ENCODE measurements around the gene NKD2. TPM values are rescaled to one million over a fixed set of nuclear protein-coding genes. Genes with fewer than 3 reads are reported as not detected.
"Not testable (repeated sequence)": the region's sequence is repeated elsewhere in the genome, so short reads cannot be mapped to it uniquely, and the experiment has no call there.

NKD2 gene
- total RNA-seq, 1 donor from 2014 or later: 2.2 TPM

- DNase-seq (ENCODE audit: extremely low read depth, low read depth, low spot score): no peak
Observed at GRCh38 chr5:999032-999501, 9.5 kb upstream of the NKD2 start.

- no peak for DNase-seq (ENCODE audit: extremely low read depth, low read depth, low spot score)
Observed at GRCh38 chr5:999724-1000123, 8.9 kb upstream of the NKD2 start.

GRCh38 chr5:1000329-1000728 lies 8.3 kb upstream of the NKD2 start:
- no peak for DNase-seq (ENCODE audit: extremely low read depth, low read depth, low spot score)

GRCh38 chr5:1000831-1001230 lies 7.8 kb upstream of the NKD2 start:
- DNase-seq (ENCODE audit: extremely low read depth, low read depth, low spot score): not testable (repeated sequence)

- no peak for DNase-seq (ENCODE audit: extremely low read depth, low read depth, low spot score)
Observed at GRCh38 chr5:1001406-1002270, 7.0 kb upstream of the NKD2 start.

GRCh38 chr5:1002271-1002546 lies 6.4 kb upstream of the NKD2 start:
- DNase-seq (ENCODE audit: extremely low read depth, low read depth, low spot score): no peak

GRCh38 chr5:1002836-1003235 lies 5.8 kb upstream of the NKD2 start:
- DNase-seq (ENCODE audit: extremely low read depth, low read depth, low spot score): no peak

- no peak for DNase-seq (ENCODE audit: extremely low read depth, low read depth, low spot score)
Observed at GRCh38 chr5:1003296-1003937, 5.2 kb upstream of the NKD2 start.

GRCh38 chr5:1004461-1005248 lies 3.9 kb upstream of the NKD2 start:
- DNase-seq (ENCODE audit: extremely low read depth, low read depth, low spot score): no peak

GRCh38 chr5:1005249-1005851 lies 3.3 kb upstream of the NKD2 start:
- DNase-seq (ENCODE audit: extremely low read depth, low read depth, low spot score): no peak

- no peak for DNase-seq (ENCODE audit: extremely low read depth, low read depth, low spot score)
Observed at GRCh38 chr5:1005904-1006655, 2.5 kb upstream of the NKD2 start.

- no peak for DNase-seq (ENCODE audit: extremely low read depth, low read depth, low spot score)
Observed at GRCh38 chr5:1006656-1007071, 1.9 kb upstream of the NKD2 start.

GRCh38 chr5:1007221-1007680 lies 1.4 kb upstream of the NKD2 start:
- no peak for DNase-seq (ENCODE audit: extremely low read depth, low read depth, low spot score)

- no peak for DNase-seq (ENCODE audit: extremely low read depth, low read depth, low spot score)
Observed at GRCh38 chr5:1007681-1008450, 736 bp upstream of the NKD2 start.

GRCh38 chr5:1009359-1010180 lies 968 bp downstream of the NKD2 start:
- DNase-seq (ENCODE audit: extremely low read depth, low read depth, low spot score): no peak

GRCh38 chr5:1010181-1010510 lies 1.5 kb downstream of the NKD2 start:
- no peak for DNase-seq (ENCODE audit: extremely low read depth, low read depth, low spot score)

- no peak for DNase-seq (ENCODE audit: extremely low read depth, low read depth, low spot score)
Observed at GRCh38 chr5:1010641-1011046, 2.0 kb downstream of the NKD2 start.

- no peak for DNase-seq (ENCODE audit: extremely low read depth, low read depth, low spot score)
Observed at GRCh38 chr5:1011226-1011631, 2.6 kb downstream of the NKD2 start.

All from glomerular endothelial cell (primary cell).